K562 (cell line): Measurements from ENCODE around the gene CALR3. TPM values are rescaled to one million over a fixed set of nuclear protein-coding genes. Genes with fewer than 3 reads are reported as not detected.

Experiments used
- BRCA1 ChIP-seq, 2 experiments: fragments of 450-650 bp in 1 of 2; sonication (generic) in 1 of 2; formaldehyde crosslinking in 1 of 2; IDR thresholded peaks; 2 replicates each; pipeline versions ENCODE4 v1.5.0 to v1.6.1; 2017 to 2020; ENCODE audit warnings: mild to moderate bottlenecking in 1 of 2, missing genetic modification reagents in 1 of 2
- CBFA2T2 ChIP-seq: fragments of 450-650 bp; conservative IDR thresholded peaks from 2 replicates; pipeline ENCODE4 v1.6.1; 2017; ENCODE audit warnings: mild to moderate bottlenecking
- E2F3 ChIP-seq: fragments of 250-450 bp; sonication (Bioruptor Pico); IDR thresholded peaks from 2 replicates; pipeline ENCODE4 v1.4.0; 2020; ENCODE audit warnings: mild to moderate bottlenecking
- ELF1 ChIP-seq: fragments of 200-800 bp; sonication (Bioruptor generic); IDR thresholded peaks from 2 replicates; pipeline ENCODE4 v1.6.1; 2016; ENCODE audit warnings: missing genetic modification characterization, missing compliant biosample characterization
- FOXJ2 ChIP-seq: fragments of 200-800 bp; sonication (Bioruptor generic); IDR thresholded peaks from 2 replicates; pipeline ENCODE4 v1.6.1; 2016; ENCODE audit warnings: missing genetic modification characterization, missing compliant biosample characterization
- GABPB2 ChIP-seq: fragments of 250-450 bp; sonication (Bioruptor Pico); conservative IDR thresholded peaks from 2 replicates; pipeline ENCODE4 v1.5.1; 2021; ENCODE audit warnings: mild to moderate bottlenecking
- ILF3 ChIP-seq: fragments of 450-650 bp; IDR thresholded peaks from 2 replicates; pipeline ENCODE4 v1.6.1; 2018; ENCODE audit warnings: antibody characterized with exemption, mild to moderate bottlenecking, moderate library complexity, borderline replicate concordance
- KDM4B ChIP-seq, 2 experiments: fragments of 450-650 bp in 1 of 2; sonication (generic) in 1 of 2; IDR thresholded peaks; 2 replicates each; pipeline ENCODE4 v1.6.1; 2016 to 2017; ENCODE audit warnings: borderline replicate concordance in 2 of 2, antibody characterized with exemption in 1 of 2, low read depth in 1 of 2, mild to moderate bottlenecking in 1 of 2
- MBD2 ChIP-seq: sonication (generic); IDR thresholded peaks from 2 replicates; pipeline ENCODE4 v1.6.1; 2016; ENCODE audit warnings: low read depth, borderline replicate concordance
- MXI1 ChIP-seq: IDR thresholded peaks from 2 replicates; pipeline ENCODE4 v1.6.1; 2011; ENCODE audit warnings: low read depth, mild to moderate bottlenecking, improper control_type of control experiment, low read length
- MYC ChIP-seq, 2 experiments: fragments of 250-450 bp in 1 of 2; sonication (Bioruptor Pico) in 1 of 2; IDR thresholded peaks; 2 replicates each; pipeline versions ENCODE4 v1.5.1 to v1.6.1; 2012 to 2021; ENCODE audit warnings: low read depth in 2 of 2, borderline replicate concordance in 1 of 2, improper control_type of control experiment in 1 of 2, low read length in 1 of 2, mild to moderate bottlenecking in 1 of 2, moderate library complexity in 1 of 2
- NFIC ChIP-seq: fragments of 450-650 bp; IDR thresholded peaks from 2 replicates; pipeline ENCODE4 v1.6.1; 2017; ENCODE audit warnings: mild to moderate bottlenecking, inconsistent platforms
- POLR2H ChIP-seq: IDR thresholded peaks from 2 replicates; pipeline ENCODE4 v1.6.1; 2016; ENCODE audit warnings: missing genetic modification characterization, low read depth, mild to moderate bottlenecking, control low read depth, missing compliant biosample characterization, moderate library complexity
- RBFOX2 ChIP-seq: fragments of 200-400 bp; formaldehyde crosslinking; IDR thresholded peaks from 2 replicates; pipeline ENCODE4 v1.6.1; 2017; ENCODE audit warnings: low read depth, mild to moderate bottlenecking, low read length, moderate library complexity
- SRF ChIP-seq, 2 experiments: fragments of 250-450, 450-650 bp in 1 of 2; sonication (Bioruptor Pico) in 1 of 2; sonication (generic) in 1 of 2; formaldehyde crosslinking; IDR thresholded peaks; 2 replicates each; pipeline versions ENCODE4 v1.5.0 to v1.5.1; 2020 to 2022; ENCODE audit warnings: mild to moderate bottlenecking in 1 of 2, missing genetic modification reagents in 1 of 2
- TAF1 ChIP-seq: IDR thresholded peaks from 2 replicates; pipeline ENCODE4 v1.6.1; 2011; ENCODE audit warnings: mild to moderate bottlenecking, low read length, moderate library complexity; ENCODE audit not compliant: insufficient read depth, control insufficient read depth, severe bottlenecking; ENCODE audit errors: extremely low read depth
- ZNF589 ChIP-seq: fragments of 200-800 bp; sonication (Bioruptor generic); IDR thresholded peaks from 2 replicates; pipeline ENCODE4 v1.6.1; 2016; ENCODE audit warnings: low read depth, missing genetic modification characterization, missing compliant biosample characterization
- polyA plus RNA-seq, 8 experiments: library from polyadenylated mRNA; depleted of rRNA in 4 of 8; stranded (reverse) in 5 of 8; unstranded in 3 of 8; fragments of >200 nt; fragmentation: Nextera tagmentation in 2 of 8; fragmentation: Illumina TruSeq in 1 of 8; extraction: Ambion mirVana in 2 of 8; extraction: Trizol in 1 of 8; gene quantifications; 2 replicates each; pipeline versions ENCODE4 v1.2.1 to v1.2.3, GENCODE V29; 2011 to 2014; ENCODE audit warnings: inconsistent platforms in 1 of 8, missing spikeins in 1 of 8
- total RNA-seq, 7 experiments: library from RNA; depleted of rRNA in 6 of 7; stranded (reverse); fragments of >200 nt in 6 of 7; fragmentation: Illumina TruSeq in 2 of 7; extraction: Trizol in 2 of 7; gene quantifications; 2 replicates each; pipeline versions ENCODE4 v1.2.1 to v1.2.3, GENCODE V29; 2011 to 2021; ENCODE audit warnings: low replicate concordance in 1 of 7
- TF ChIP-seq, protein P1 (sequence below), 3 experiments: fragments of 200-800 bp in 1 of 3; fragments of 250-450 bp in 1 of 3; fragments of 450-650 bp in 1 of 3; sonication (Bioruptor Pico) in 1 of 3; sonication (Bioruptor generic) in 1 of 3; formaldehyde crosslinking in 1 of 3; IDR thresholded peaks; 2 replicates each; pipeline versions ENCODE4 v1.6.1 to v1.8.0; 2016 to 2022; ENCODE audit warnings: mild to moderate bottlenecking in 2 of 3, missing genetic modification characterization in 2 of 3, missing compliant biosample characterization in 1 of 3, moderate library complexity in 1 of 3
- TF ChIP-seq, protein P2 (sequence below), 2 experiments: fragments of 450-650 bp; IDR thresholded peaks; 2 replicates each; pipeline ENCODE4 v1.6.1; 2016

CALR3 gene
- total and polyA plus RNA-seq, 9 of the 15 experiments (the other 6 are each of a cell fraction or from before 2014, with no cell fraction given): 0.15 to 0.41 (median 0.22) TPM; not detected in 4

DNA sequence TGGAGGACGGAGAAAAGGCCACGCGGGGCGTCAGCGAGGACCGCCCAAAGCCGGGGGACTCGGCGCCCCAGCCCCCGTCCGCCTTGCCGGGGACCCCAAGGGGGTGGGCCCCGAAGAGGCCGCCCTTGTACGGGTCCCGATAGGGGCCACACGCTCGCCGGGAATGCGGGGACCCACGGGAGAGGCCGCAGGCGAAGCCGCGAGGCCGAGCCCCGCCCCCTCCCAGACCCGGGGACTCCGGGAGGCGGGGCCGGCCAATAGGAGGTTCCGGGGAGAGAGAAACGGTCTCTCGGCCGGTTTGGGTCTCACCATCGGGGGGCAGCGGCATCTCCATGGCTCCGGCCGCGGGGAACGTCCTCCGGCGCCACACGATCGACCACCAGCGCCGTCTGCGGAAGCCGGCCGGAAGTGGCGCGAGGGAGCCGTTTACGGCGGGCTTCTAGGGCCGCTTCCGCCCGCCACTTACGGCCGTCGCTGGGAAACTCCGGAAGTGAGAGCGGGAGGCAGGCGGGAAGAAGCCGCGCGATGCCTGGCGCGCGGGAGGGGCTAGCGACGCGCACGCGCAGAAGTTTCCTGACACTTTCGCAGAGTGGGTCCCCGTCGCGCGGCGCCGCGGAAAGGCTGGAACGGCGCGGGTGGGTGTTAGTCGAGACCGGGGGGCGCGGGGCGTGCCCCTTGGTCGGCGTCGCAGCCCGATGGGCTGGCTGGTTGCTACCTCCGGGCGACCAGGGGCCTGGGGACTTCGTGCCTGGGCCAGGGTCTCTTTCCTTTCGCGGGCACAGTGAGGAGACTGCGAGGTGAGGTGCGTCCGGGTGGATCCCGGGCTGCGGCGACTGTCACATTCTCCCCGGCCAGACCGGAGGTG, 46.3 kb upstream of the CALR3 start, which contains the start of gene CHERP (continued):
- TF ChIP-seq MYC (IDR thresholded peaks at IDR 0.05; ENCODE audit: low read depth, low read length) (peak; percentile 61), MYC (CRISPR knock-in tag; IDR thresholded peaks at IDR 0.05; ENCODE audit: borderline replicate concordance, low read depth) (0 out of 2 replicates have a peak, but pooled peaks have one; percentile 11), CBFA2T2 (no peak), GABPB2 (CRISPR knock-in tag) (no peak), ILF3 (no peak), RBFOX2 (peak; percentile 96), FOXJ2 (tag) (no peak), MXI1 (0 out of 2 replicates have a peak, but pooled peaks have one; percentile 40), POLR2H (tag) (peak; percentile 64), TAF1 (peak; percentile 79), SRF (CRISPR knock-in tag; IDR thresholded peaks at IDR 0.05) (peak in 1 of 2 experiments; percentile 83; a peak in 2 of 4 replicates), KDM4B (IDR thresholded peaks at IDR 0.05; ENCODE audit: borderline replicate concordance in 2 of 2, low read depth in 1 of 2) (no peak), MBD2 (peak; percentile 49; the same call in 1 of the 2 replicates), ELF1 (tag) (peak; percentile 93), ZNF589 (no peak), BRCA1 (IDR thresholded peaks at IDR 0.05) (no peak), BRCA1 (CRISPR knock-in tag; IDR thresholded peaks at IDR 0.05) (no peak), E2F3 (CRISPR knock-in tag) (peak; percentile 85), NFIC (peak; percentile 31; the same call in 1 of the 2 replicates)
- TF ChIP-seq, protein P1, sequence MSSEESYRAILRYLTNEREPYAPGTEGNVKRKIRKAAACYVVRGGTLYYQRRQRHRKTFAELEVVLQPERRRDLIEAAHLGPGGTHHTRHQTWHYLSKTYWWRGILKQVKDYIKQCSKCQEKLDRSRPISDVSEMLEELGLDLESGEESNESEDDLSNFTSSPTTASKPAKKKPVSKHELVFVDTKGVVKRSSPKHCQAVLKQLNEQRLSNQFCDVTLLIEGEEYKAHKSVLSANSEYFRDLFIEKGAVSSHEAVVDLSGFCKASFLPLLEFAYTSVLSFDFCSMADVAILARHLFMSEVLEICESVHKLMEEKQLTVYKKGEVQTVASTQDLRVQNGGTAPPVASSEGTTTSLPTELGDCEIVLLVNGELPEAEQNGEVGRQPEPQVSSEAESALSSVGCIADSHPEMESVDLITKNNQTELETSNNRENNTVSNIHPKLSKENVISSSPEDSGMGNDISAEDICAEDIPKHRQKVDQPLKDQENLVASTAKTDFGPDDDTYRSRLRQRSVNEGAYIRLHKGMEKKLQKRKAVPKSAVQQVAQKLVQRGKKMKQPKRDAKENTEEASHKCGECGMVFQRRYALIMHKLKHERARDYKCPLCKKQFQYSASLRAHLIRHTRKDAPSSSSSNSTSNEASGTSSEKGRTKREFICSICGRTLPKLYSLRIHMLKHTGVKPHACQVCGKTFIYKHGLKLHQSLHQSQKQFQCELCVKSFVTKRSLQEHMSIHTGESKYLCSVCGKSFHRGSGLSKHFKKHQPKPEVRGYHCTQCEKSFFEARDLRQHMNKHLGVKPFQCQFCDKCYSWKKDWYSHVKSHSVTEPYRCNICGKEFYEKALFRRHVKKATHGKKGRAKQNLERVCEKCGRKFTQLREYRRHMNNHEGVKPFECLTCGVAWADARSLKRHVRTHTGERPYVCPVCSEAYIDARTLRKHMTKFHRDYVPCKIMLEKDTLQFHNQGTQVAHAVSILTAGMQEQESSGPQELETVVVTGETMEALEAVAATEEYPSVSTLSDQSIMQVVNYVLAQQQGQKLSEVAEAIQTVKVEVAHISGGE (CRISPR knock-in tag; IDR thresholded peaks at IDR 0.05): peak in 2 of 3 experiments; percentile 17 to 70; a peak in 3 of 6 replicates
- TF ChIP-seq, protein P2, sequence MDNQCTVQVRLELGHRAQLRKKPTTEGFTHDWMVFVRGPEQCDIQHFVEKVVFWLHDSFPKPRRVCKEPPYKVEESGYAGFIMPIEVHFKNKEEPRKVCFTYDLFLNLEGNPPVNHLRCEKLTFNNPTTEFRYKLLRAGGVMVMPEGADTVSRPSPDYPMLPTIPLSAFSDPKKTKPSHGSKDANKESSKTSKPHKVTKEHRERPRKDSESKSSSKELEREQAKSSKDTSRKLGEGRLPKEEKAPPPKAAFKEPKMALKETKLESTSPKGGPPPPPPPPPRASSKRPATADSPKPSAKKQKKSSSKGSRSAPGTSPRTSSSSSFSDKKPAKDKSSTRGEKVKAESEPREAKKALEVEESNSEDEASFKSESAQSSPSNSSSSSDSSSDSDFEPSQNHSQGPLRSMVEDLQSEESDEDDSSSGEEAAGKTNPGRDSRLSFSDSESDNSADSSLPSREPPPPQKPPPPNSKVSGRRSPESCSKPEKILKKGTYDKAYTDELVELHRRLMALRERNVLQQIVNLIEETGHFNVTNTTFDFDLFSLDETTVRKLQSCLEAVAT (IDR thresholded peaks at IDR 0.05): peak in 1 of 2 experiments; percentile 19; a peak in 1 of 4 replicates
